ENCODE measurements around the gene FAM53B.
"Not testable (repeated sequence)": the region's sequence is repeated elsewhere in the genome, so short reads cannot be mapped to it uniquely, and the experiment has no call there.

FAM53B gene

DNA sequence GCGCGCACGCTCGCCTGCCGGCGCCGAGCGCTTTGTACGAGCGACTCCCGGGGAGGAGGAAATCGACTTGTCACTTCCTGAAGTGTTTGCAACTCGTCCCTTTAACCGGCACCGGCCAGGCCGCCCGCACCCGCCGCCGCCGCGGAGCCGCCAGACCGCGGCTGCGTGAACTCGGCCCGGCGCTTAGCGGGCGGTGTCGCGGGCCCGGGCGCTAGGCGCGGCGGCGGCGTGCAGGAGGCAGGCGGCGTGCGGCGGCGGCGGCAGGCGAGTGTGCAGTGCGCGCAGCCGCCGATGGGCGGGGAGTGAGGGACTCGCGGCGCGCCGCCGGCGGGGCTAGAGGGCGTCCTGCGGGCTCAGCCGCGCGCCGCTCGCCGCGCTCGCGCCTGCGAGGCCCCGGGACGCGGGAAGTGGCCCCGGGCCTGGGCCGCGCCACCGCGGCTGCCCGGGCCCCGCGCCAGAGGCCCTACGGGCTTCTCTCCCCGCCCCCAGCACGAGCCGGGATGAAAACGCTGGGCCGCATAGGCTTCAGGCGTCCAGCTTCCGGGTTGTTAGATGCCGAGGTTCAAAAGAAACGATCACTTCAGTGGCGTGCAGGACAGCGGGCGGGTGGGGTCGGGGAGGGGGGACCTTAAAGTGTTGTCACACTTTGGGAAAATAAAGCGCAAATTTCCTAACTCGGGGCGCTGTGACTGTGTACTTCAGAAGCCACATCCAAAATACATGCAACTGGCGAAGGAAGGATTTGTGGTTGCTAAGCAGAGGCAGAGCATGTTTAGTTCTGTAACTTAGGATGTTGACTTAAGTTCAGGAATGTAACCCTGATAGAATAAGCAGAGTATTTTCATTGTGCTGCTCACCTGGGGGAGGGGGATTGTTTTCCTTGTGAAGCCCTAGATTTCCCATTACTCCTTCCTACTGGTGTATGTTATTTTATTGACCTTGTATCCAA, at the start of gene FAM53B:
Gene FAM53B, minus strand, starts transcription at position 277 of the 949 bp plus-strand sequence. CDS start 37,665 bp downstream, outside the sequence.
- peak; percentile 50 to 71 (median 64) for DNase-seq (ENCODE audit: low read depth in 3 of 3, low spot score in 1 of 3)

DNA sequence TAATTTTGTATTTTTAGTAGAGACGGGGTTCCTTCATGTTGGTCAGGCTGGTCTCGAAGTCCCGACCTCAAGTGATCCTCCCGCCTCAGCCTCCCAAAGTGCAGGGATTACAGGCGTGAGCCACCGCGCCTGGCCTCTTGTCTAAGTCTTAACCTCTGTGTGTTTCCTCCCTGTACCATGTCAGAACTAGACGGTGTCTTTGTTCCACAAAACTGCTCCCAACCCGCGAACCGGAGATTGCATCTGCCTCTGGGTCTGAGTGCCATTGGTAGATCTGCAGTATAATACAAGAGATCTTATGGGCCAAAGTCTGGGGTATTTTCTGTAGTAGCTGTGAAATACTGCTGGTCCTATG, 48.8 kb upstream of the FAM53B start:
- no peak for DNase-seq (ENCODE audit: low read depth in 3 of 3, low spot score in 1 of 3)

DNA sequence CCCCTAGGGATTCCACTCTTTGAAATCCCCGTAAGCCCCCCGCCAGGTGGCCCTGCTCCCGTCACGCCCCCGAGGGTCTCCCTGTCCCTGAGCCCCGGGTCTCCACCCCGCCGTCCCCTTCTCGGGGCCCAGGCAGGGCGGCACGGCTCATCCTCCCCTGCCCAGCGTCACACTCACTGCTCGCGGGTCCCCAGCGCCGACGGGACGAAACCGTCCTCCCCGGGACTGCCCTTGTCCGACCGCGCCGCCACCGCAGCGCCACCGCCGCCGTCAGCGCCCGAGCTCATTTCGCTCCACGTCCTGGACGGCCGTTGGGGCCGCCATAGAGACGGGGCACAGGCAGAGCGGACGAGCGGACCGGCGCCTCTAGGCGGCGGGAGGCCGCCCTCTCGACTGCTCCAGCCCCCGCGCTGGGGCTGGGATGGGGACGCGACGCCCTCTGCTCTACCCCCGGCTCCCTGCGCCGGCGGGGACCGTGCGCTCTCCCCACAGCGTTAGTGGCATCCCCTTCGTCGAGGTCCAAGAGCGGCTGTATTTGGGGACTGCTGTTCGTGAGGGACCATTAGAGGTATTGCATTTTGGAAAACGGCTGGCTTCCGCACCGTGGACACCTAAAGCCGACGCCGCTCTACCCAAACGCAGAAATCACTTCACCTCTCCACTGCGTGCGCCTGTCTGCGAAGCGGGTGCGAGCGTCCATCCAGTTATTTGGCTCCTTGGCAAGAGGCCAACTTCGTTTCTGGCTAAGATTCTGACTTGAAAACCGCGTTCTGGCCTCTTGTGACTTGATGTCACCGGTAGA, 47.6 kb upstream of the FAM53B start, which contains the start of gene EEF1AKMT2:
Gene EEF1AKMT2, minus strand, starts transcription at position 341 of the 802 bp plus-strand sequence. Its CDS starts 54 bp downstream, at position 287.
- DNase-seq (ENCODE audit: low read depth in 3 of 3, low spot score in 1 of 3), result peak; percentile 59 to 78 (median 66)

GRCh38 chr10:124782900-124783299, 38.7 kb upstream of the FAM53B start:
- DNase-seq (ENCODE audit: low read depth in 3 of 3, low spot score in 1 of 3), result not testable (repeated sequence)

GRCh38 chr10:124768791-124769190, 24.6 kb upstream of the FAM53B start:
- DNase-seq (ENCODE audit: low read depth in 3 of 3, low spot score in 1 of 3), result no peak

- no peak for DNase-seq (ENCODE audit: low read depth in 3 of 3, low spot score in 1 of 3)
These were observed 21.1 kb upstream of the FAM53B start for GRCh38 chr10:124765256-124765655.

DNA sequence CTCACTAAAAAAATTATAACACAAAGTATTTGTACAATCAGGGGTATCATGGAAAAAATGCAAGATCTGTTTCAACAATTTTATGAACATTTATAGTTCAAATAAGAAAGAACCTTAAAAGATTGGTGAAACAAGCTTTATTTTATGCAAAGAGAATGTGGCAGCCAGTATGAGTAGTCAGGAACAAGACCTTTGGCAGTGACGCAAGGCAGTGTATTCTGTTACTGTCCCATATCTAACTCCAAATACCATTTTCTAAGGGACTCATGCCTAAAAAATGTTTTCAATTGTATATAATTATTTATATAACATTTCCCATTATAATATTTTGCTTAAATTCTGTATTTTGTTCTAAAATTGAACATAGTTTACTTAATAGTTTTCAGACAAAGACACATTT, 19.1 kb upstream of the FAM53B start:
- no peak for DNase-seq (ENCODE audit: low read depth in 3 of 3, low spot score in 1 of 3)

DNA sequence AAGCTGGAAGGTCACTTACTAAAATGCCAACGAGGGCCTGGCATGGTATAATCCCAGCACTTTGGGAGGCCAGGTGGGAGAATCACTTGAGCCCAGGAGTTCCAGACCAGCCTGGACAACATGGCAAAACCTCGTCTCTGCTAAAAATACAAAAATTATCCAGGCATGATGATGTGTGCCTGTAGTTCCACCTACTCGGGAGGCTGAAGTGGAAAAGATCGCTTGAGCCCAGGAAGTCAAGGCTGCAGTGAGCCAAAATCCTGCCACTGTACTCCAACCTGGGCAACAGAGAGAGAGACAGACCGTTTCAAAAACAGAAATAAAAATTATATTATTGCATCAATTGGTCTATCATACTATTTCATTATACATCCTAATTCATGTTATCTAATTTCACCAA, 18.1 kb upstream of the FAM53B start:
- DNase-seq (ENCODE audit: low read depth in 3 of 3, low spot score in 1 of 3), result no peak

GRCh38 chr10:124756156-124756903, 12.2 kb upstream of the FAM53B start:
- no peak for DNase-seq (ENCODE audit: low read depth in 3 of 3, low spot score in 1 of 3)

DNA sequence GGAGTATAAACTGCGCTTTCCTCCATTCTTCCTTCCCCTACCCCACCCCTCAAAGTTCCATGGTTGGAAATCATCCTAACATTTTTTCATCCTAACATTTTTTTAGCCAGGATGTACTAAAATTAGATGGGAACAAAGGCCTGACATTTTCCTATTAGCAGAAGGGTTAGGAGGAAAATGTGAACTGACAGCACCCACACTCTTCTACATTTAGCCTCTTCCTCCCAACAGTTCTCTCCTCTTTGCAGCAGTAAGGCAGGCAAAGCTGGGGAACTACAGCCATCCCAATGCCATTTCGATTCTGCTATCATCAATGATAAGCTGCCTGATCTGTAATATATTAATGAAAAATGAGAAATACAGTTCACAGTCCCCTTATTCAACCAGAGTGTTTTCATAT, 11.4 kb upstream of the FAM53B start:
- DNase-seq (ENCODE audit: low read depth in 3 of 3, low spot score in 1 of 3), result no peak

- DNase-seq (ENCODE audit: low read depth in 3 of 3, low spot score in 1 of 3), result no peak
These were observed 10.0 kb upstream of the FAM53B start for GRCh38 chr10:124754227-124754626.

DNA sequence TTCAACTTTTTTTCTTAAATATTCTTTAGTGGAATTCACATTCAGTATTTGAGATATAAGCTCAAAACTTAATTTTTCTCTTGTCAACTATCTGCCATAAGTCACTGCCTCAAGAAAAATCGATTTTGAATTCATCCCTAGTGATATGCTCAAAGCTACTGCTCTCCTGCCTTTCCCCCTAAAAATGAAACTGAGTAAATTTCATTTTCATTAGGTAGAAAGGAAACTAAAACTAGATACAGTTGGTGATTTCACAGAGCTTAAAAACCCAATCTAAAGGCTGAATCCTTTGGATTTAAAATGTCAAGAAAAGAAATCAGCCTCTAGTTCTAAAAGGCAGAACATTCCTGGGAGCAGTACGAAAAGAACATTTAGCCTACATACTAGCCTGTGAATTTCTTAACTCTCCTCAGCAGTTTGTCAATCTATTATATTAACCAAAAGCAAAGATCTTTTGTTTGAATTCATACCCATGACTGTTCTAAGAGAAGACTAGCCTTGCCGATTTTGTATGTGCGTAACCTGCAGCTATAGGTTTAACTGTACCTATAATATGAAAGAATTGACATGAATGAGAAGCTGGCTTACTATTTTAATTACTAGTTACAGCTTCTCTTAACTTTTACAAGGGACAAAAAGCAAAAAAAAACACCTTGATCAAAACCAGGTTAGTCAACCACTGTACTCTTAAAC, 4.9 kb upstream of the FAM53B start:
- no peak for DNase-seq (ENCODE audit: low read depth in 3 of 3, low spot score in 1 of 3)

DNA sequence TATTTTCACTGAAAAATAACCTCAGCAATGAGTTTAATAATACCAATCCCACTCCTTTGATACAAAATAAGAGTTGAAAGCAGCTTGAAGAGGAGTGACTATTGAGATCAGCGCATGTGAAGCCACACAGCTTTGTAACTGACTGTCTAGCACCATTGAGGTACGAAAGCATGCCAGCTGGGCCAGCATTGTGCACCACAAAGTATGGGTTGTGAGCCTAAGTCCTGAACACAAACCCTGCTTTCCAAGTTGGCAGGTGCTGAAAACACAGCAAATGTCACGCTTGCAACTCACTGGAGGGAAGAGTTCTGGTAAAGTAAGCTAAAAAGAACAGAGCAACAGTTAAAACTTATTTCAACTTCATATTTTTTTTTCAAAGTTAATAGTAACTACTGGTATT, 4.0 kb upstream of the FAM53B start:
- DNase-seq (ENCODE audit: low read depth in 3 of 3, low spot score in 1 of 3), result no peak

GRCh38 chr10:124747745-124748144, 3.6 kb upstream of the FAM53B start:
- no peak for DNase-seq (ENCODE audit: low read depth in 3 of 3, low spot score in 1 of 3)

GRCh38 chr10:124746992-124747391, 2.8 kb upstream of the FAM53B start:
- no peak for DNase-seq (ENCODE audit: low read depth in 3 of 3, low spot score in 1 of 3)

GRCh38 chr10:124746447-124746846, 2.3 kb upstream of the FAM53B start:
- DNase-seq (ENCODE audit: low read depth in 3 of 3, low spot score in 1 of 3), result not testable (repeated sequence)

DNA sequence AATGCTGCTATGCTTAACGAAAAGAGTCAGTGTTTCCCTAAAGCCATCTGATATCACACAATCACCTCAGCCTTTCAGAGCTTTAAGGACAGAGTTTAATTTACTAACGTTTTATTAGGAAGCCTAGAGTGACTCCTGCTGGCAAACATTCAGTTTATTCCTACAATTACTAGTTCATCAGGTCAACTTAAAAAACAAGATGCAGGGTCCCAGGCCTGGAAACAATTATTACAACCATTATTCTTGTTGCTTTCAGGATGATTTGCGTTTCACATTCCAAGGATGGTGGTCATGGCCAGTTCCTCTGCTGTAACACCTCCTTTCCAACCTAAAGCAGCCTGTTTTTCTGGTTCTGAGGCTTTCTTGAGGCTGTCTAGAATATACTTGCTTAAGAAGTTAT, 1.5 kb upstream of the FAM53B start:
- no peak for DNase-seq (ENCODE audit: low read depth in 3 of 3, low spot score in 1 of 3)

DNA sequence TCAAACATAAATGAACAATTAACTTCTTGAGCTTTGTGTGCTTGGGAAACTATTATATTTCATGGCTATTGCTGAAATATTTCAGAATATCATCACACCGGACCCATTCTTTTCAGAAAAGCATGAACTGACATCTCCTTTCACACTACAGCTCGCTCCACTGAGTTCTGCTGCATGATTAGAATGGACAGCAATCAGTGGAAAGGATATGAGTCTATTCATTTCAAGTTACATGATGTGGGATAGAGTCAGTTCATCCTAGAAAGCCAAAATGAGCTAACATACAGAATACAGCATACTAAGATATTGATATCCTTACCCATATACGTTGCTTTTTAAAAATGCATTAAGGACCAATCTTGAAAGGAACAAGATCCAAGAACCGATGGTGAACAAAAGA, 1.1 kb upstream of the FAM53B start:
- no peak for DNase-seq (ENCODE audit: low read depth in 3 of 3, low spot score in 1 of 3)

- no peak for DNase-seq (ENCODE audit: low read depth in 3 of 3, low spot score in 1 of 3)
These were observed 732 bp downstream of the FAM53B start for GRCh38 chr10:124743191-124744101.

Data from stimulated activated CD4-positive, alpha-beta T cell treated with anti-CD3 and anti-CD28 coated beads, TNF-alpha, amount 100 ng/mL, for 1 hour (primary cell).